Adipocyte (in vitro differentiated cells): Measurements from ENCODE around the gene PTPRN2.
"Not testable (repeated sequence)": the region's sequence is repeated elsewhere in the genome, so short reads cannot be mapped to it uniquely, and the experiment has no call there.

ENCODE experiments used
- DNase-seq: peaks from one replicate; pipeline ENCODE4 v3.0.0-alpha.2; 2015; ENCODE audit warnings: low read depth
- H3K27me3 ChIP-seq: replicated peaks from 2 replicates; pipeline ENCODE4 v1.7.0; 2013; ENCODE audit warnings: mild to moderate bottlenecking, low read length, moderate library complexity; ENCODE audit not compliant: control insufficient read depth, insufficient read depth
- H3K36me3 ChIP-seq: 2 replicates; pipeline ENCODE4 v1.7.0; 2013; ENCODE audit warnings: low read length, mild to moderate bottlenecking, moderate library complexity; ENCODE audit not compliant: control insufficient read depth, insufficient read depth, severe bottlenecking
- H3K4me1 ChIP-seq: 2 replicates; pipeline ENCODE4 v1.7.0; 2013; ENCODE audit warnings: mild to moderate bottlenecking, low read length, moderate library complexity; ENCODE audit not compliant: control insufficient read depth, insufficient read depth
- H3K4me3 ChIP-seq: 2 replicates; pipeline ENCODE4 v1.7.0; 2013; ENCODE audit warnings: mild to moderate bottlenecking, low read length, moderate library complexity
- H3K9ac ChIP-seq: 2 replicates; pipeline ENCODE4 v1.7.0; 2013; ENCODE audit warnings: mild to moderate bottlenecking, low read length, moderate library complexity
- H3K9me3 ChIP-seq: 2 replicates; pipeline ENCODE4 v1.7.0; 2013; ENCODE audit warnings: mild to moderate bottlenecking, low read length, moderate library complexity; ENCODE audit not compliant: control insufficient read depth

Gene PTPRN2

DNA sequence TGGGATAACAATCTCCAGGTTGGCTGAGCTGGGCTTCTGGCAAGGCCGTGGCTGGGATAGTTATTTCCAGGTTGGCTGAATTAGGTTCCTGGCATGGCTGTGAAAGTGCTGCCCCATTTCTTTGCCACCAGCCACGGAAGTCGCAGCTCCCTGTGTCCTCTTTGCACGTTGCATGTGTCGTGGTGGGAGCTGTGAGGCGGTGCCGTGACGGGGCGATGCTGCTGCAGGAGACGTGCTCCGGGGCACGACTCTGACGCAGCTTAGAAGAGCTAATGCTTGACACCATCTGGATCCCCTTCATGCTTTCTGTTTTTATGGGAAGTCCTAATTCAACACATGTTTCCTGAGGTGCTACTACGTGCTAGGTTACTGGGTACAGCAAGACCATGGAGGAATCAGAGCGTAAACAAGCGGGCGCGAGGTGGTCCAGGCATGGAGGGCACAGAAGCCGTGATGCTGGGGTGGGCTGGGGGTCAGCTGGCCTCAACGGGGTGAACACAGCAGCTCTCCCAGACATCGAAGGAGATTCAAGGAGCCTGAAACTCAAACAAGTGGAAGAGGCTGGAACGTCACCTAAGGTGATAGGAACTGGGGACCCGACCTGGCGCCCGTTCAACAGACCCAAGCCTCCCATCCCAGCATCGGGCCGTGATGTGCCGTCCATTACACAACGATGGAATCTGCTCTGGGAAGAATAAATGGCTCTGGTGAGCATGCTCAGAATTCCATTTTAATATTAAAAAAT is 843.7 kb downstream of the PTPRN2 start:
- Histone ChIP-seq H3K36me3 (no peaks in the 10 kb centered on the region), H3K9ac (no peak overlapping the region), H3K9me3 (no peaks in the 10 kb centered on the region), H3K27me3 (no peaks in the 10 kb centered on the region), H3K4me1 (no peaks in the 10 kb centered on the region), H3K4me3 (no peak overlapping the region)
- DNase-seq: no peak

DNA sequence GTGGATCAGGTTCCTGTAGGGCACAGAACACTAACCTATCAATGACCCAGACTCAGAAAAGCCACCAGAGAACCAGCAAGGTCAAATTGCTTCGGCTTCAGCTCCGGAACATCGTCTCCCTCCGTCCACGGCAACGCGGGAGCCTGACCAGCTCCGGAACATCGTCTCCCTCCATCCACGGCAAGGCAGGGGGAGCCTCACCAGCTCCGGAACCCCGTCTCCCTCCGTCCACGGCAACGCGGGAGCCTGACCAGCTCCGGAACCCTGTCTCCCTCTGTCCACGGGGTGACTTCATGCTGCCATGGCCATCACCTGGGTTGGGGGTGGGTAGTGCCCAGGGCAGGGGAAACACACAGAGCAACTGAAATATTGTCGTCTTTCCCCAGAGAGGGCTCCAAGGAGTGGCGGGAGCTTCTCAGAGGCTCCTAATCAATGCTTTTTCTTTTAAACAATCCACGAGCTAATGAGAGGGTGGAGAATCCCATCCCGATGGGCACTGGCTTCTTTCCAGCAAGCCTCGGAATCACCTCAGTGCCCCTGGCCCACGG is 847.3 kb downstream of the PTPRN2 start:
- Histone ChIP-seq H3K9ac (no peak overlapping the region), H3K4me1 (peaks cover 8% of the 10 kb centered on the region), H3K36me3 (no peaks in the 10 kb centered on the region), H3K27me3 (no peaks in the 10 kb centered on the region), H3K4me3 (no peak overlapping the region), H3K9me3 (no peaks in the 10 kb centered on the region)
- DNase-seq: no peak

DNA sequence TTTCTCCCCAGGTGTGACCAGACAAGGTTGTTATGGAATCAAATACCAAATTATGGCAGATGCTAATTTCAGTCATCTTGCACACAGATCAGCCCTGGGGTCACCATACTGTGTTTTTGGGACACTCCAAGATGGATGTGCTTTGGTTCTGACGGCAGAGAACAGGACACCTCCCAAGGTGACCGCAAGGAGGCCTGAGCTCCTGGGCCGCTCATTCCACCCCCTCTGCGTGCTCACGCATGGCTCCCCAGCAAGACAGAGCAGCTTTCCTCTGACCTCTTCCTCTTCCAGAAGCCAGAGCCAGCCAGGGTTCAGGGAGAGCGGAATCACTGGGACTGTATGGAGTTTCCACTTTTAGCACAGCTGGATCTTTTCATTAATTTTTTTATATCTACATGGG is 848.0 kb downstream of the PTPRN2 start:
- no peaks in the 10 kb centered on the region for H3K9me3 ChIP-seq

DNA sequence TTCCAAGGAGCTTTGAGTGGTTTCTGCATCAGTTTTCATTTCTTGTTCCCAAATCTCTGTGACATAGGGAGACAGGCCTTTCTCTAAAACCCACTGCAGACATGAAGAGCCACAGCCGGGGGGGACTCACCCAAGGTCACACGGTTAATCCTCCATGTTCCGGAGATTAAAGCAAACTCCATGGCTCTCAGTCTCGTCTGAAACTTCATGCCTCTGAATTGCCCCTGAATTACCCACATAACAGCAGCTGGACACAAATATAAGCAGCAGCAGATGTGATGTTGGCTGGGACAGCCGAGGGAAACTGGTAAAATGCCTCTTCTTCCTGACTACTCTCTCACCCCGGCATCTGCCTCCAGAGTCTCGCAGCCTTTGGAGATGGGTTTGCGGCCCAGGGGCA is 848.6 kb downstream of the PTPRN2 start:
- H3K9ac ChIP-seq: no peak overlapping the region
- H3K36me3 ChIP-seq: no peaks in the 10 kb centered on the region
- H3K4me3 ChIP-seq: no peak overlapping the region
- no peaks in the 10 kb centered on the region for H3K9me3 ChIP-seq
- DNase-seq: no peak
- peaks cover 8% of the 10 kb centered on the region for H3K4me1 ChIP-seq
- no peaks in the 10 kb centered on the region for H3K27me3 ChIP-seq

More for the DNA sequence above, 848.0 kb downstream of the PTPRN2 start:
- no peaks in the 10 kb centered on the region for H3K27me3 ChIP-seq
- no peaks in the 10 kb centered on the region for H3K36me3 ChIP-seq
- H3K4me3 ChIP-seq: no peak overlapping the region
- H3K9ac ChIP-seq: no peak overlapping the region
- DNase-seq: no peak
- peaks cover 8% of the 10 kb centered on the region for H3K4me1 ChIP-seq

DNA sequence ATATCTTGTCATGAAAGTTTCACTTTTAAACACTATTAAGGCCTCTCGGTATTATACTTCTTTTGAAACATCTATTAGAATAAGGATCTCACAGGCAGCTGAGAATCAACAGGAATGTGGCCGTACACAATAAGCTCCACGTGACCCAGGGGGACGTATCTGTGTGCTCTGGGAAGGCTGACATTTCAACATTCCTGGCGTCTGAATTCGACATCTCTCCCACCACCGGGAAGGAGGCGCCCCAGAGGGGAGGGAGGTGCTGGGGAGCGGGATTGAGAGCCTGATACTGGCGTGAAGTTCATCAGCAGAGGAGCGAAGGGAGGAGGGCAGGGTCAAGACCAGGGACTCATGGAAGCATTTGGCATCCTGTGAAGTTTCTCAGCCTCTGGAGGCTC is 849.6 kb downstream of the PTPRN2 start:
- H3K4me1 ChIP-seq: peaks cover 8% of the 10 kb centered on the region
- no peaks in the 10 kb centered on the region for H3K9me3 ChIP-seq
- H3K9ac ChIP-seq: no peak overlapping the region
- H3K27me3 ChIP-seq: no peaks in the 10 kb centered on the region
- no peak for DNase-seq
- no peaks in the 10 kb centered on the region for H3K36me3 ChIP-seq
- peak overlapping the region; percentile 17 for H3K4me3 ChIP-seq

DNA sequence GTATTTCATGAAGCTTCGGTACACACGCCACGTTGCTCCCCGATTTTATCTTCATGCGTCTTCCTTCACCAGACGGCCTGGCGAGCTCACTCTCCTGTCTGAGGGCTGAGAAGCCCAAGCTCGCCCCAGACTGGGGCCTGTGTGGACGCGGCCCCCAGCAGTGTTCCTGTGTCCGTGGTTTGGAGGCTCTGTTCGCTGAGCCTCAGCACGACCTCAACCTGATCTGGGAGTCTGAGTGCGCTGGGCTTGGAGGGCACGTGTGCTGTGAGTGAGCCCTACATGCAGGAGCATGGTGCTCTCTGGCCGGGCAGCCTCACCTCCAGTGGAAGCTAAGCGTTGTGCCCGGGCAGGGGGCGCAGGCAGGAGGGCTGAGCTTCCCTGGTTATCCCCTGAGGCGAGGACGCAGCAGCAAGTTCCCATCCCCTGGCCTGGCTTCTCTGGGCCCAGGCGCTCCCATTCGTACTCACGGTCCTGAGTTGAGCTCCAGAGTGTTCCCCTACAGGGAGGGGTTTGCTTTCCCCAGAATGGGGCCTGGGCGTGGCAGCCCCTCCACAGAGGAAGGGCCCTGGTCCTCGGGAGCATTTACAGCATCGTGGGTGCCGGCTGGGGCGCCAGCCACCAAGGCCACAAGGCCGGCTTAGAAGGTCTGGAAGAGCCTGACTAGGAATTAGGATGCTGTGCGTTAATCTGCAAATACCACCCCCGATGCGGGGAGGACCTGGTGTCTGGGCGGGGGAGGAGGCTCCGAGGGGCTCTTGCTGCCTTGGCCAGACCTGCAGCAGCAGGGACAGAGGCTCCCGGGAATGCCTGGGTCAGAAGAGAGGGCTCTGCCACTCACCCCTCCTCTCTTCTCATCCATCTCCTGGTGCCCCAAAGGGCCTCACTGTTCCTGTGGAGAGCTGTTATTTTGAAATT is 850.2 kb downstream of the PTPRN2 start:
- peaks cover 8% of the 10 kb centered on the region for H3K4me1 ChIP-seq

DNA sequence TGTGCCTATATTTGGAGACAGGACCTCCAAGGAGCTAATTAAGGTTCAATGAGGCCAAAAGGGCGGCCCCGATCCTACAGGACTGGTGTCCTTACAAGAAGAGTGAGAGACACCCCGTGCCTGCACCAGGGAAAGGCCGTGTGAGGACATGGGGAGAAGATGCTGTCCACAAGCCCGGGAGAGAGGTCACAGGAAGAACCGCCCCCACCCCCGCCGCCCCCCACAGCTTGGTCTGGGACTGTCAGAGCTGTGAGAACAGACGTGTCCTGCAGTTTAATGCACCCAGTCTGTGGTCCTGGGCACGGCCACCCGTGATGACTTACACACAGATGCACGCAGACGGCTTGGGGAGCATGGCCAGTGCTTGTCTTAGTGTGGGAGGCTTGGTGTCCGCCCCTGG is 851.3 kb downstream of the PTPRN2 start:
- H3K4me1 ChIP-seq: peaks cover 8% of the 10 kb centered on the region
- no peaks in the 10 kb centered on the region for H3K27me3 ChIP-seq
- no peak overlapping the region for H3K4me3 ChIP-seq
- H3K36me3 ChIP-seq: no peaks in the 10 kb centered on the region
- no peak overlapping the region for H3K9ac ChIP-seq
- DNase-seq: no peak
- H3K9me3 ChIP-seq: no peaks in the 10 kb centered on the region

More for the DNA sequence above, 850.2 kb downstream of the PTPRN2 start:
- H3K9ac ChIP-seq: no peak overlapping the region
- no peaks in the 10 kb centered on the region for H3K9me3 ChIP-seq
- no peaks in the 10 kb centered on the region for H3K27me3 ChIP-seq
- no peaks in the 10 kb centered on the region for H3K36me3 ChIP-seq
- H3K4me3 ChIP-seq: peak overlapping the region; percentile 17
- no peak for DNase-seq

DNA sequence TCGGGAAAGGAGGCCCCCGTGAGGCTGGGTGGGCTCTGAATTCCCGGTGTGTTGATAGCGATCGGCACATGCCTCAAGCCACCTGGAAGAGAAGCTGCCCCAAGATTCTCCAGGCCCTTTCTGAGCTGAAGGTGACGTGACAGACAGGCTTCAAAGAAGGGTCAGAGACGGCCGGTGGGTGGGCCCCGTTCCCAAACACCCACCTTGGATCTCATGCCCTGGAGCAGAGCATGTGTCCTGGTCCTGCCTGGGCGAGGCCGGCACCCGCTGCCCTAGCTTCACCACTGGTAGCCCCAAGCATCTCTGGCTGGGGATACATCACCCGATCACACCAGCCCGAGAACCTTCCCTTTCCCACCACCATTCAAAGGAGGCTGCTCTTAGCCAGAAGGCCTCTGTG is 851.8 kb downstream of the PTPRN2 start:
- Histone ChIP-seq H3K9me3 (no peaks in the 10 kb centered on the region), H3K4me3 (no peak overlapping the region), H3K36me3 (no peaks in the 10 kb centered on the region), H3K4me1 (peaks cover 8% of the 10 kb centered on the region), H3K9ac (no peak overlapping the region), H3K27me3 (no peaks in the 10 kb centered on the region)
- no peak for DNase-seq

DNA sequence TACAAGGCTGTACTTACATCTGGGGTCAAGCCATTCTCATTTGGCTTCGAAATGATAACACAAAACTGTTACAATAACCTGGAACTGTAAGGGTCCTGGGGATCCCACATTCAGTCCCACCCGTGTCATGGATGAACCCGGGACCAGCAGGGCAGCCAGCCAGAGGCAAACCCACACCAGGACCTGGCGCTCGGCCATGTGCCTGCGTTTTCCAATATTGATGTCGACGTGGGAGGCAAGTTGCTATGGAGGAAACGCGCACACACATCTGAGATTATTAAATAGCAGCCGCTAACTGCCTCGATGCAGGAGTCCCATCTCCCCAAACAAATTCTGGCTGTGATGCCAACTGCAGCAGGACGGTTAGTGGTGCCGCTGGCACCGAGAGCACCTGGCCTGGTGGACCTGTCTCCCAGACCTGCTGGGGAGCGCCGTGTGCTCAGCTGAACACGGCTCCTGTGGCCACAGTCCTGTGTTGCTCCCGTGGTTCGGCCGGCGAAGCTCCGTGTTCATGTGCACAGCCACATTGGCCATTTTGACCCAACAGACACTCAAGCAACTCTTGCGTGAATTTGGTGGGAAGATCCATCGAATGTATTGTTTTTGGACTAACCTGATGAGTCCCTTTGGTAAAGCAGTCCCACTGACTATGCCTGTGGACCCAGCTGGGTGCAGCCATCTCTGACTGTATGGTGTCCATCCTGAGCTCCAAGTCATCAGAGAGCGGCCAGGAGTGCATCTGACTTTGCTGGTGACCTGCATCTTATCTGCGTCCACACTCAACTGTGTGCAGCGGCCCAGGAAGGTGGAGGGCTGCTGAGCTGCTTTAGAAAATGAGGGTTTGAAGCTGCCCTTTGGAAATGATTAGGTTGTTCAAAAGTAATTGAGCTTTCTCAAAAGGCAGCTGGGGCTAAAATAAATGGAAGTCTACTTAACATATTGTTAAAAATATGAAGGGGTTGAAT is 852.7 kb downstream of the PTPRN2 start:
- H3K9me3 ChIP-seq: no peaks in the 10 kb centered on the region
- DNase-seq: no peak
- no peak overlapping the region for H3K4me3 ChIP-seq
- no peak overlapping the region for H3K9ac ChIP-seq
- H3K27me3 ChIP-seq: no peaks in the 10 kb centered on the region
- no peaks in the 10 kb centered on the region for H3K36me3 ChIP-seq
- peaks cover 8% of the 10 kb centered on the region for H3K4me1 ChIP-seq

DNA sequence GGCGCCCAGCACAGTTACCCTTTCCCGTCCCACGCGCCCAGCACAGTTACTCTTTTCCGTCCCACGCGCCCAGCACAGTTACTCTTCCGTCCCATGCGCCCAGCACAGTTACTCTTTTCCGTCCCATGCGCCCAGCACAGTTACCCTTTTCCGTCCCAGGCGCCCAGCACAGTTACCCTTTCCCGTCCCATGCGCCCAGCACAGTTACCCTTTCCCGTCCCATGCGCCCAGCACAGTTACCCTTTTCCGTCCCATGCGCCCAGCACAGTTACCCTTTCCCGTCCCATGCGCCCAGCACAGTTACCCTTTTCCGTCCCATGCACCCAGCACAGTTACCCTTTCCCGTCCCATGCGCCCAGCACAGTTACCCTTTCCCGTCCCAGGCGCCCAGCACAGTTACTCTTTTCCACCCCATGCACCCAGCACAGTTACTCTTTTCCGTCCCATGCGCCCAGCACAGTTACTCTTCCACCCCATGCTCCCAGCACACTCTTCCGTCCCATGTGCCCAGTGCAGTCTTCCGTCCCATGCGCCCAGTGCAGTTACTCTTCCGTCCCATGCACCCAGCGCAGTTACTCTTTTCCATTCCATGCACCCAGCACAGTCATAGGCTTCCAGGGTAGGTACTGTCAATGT is 853.7 kb downstream of the PTPRN2 start:
- not testable (repeated sequence) for H3K4me3 ChIP-seq, H3K9ac ChIP-seq, H3K9me3 ChIP-seq, H3K36me3 ChIP-seq, H3K27me3 ChIP-seq, H3K4me1 ChIP-seq, DNase-seq
